HG02943 (cell line): ENCODE measurements around the gene DGKB.

Experiments
- ATAC-seq: cut with Tn5 transposase; IDR thresholded peaks from one replicate; pipeline ENCODE4 v1.9.1; 2021; ENCODE audit warnings: mild to moderate bottlenecking, low read depth, moderate library complexity; ENCODE audit not compliant: unreplicated experiment

Gene DGKB

DNA sequence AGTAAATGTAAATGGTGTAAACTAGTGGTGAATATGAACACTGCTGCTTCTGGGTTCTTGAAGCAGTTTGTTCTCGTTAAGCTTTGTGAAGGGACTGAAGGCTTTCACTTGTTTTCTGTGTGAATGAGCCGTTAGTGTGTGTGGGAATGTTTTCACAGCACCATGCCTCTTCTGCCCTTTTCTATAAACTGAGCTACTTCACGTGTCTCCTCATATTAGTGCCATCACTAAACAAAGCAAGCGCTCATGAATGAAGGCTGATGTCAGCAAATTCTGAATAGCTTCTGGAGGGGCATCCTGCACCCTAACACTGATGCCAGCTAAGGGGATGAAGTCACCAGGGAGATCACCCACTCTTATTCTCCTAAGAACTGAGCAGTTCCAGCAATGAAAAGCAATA, 707.5 kb downstream of the DGKB start:
- no peak for ATAC-seq

DNA sequence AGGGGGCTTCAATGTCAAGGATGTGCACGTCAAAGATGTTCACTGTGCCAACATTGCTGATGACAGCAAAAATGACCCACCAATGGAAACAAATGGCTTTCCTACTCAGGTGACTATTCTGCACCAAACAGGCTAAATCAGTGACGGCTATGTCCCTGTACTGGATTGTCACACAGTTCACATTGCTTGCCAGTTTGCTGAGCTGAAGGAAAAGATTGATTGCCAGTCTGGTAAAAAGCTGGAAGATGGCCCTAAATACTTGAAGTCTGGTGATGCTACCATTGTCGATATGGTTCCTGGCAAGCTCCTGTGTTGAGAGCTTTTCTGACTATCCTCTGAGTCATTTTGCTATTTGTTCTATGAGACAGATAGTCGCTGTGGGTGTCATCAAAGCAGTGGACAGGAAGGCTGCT, 710.9 kb downstream of the DGKB start:
- no peak for ATAC-seq

DNA sequence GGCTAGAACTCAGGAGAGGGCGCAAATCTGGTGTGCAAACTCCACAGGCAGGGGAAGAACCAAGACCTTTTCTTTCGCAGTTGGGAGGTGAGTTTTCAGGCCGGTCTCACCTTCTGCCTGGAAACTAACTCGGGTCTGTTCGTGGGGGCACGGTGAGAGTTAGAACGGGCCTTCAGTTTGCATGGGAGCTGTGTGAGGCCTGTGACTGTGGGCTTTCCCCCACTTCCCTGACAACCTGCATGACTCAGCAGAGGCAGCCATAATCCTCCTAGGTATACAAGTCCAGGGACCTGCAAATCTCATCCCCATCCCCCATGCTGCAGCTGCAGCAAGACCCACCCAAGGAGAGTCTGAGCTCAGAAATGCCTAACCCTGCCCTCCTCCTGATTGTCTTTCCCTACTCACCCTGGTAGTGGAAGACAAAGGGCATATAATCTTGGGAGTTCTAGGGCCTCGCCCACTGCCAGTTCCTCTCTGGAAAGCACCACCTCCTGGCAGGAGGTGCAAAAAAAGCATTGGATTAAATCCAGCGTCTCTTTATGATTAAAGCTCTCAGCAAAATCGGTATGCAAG, 718.2 kb downstream of the DGKB start:
- ATAC-seq = no peak

DNA sequence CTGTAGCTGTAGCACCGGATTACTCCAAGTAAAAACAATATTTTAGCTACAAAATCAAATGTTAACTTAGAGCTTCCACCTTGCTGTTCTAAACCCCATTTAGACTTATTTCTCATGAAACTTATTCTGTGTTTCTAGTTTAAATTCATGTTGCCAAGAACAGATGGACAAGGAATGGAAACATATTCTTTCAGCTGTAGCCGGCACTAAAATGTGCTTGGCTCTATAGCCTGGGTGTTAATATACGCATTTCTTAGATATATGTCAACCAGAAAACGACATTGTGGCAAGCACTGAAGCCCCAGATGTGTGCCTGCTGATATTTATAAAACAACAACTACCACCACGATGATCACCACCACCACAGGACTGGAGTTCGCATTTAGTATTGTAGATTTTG, 722.8 kb downstream of the DGKB start:
- no peak for ATAC-seq

DNA sequence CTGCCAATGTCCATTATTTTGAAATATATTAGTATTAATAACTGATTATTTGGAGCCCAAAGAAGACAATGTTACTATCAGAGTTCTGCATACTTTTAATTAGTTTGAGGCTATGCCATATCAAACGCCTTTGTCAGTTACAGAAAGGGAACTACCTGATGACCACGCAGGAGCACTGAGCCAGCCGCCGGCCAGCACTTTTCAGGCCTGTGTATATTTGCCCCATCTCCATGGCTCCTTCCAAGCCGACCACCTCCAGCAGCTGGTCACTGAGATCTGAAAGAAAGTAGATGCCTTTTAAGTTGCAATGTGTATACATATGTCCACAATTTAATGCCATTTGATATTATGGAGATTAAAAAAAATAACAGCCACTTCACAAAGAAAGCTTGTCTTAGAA, 724.7 kb downstream of the DGKB start:
- ATAC-seq = no peak

DNA sequence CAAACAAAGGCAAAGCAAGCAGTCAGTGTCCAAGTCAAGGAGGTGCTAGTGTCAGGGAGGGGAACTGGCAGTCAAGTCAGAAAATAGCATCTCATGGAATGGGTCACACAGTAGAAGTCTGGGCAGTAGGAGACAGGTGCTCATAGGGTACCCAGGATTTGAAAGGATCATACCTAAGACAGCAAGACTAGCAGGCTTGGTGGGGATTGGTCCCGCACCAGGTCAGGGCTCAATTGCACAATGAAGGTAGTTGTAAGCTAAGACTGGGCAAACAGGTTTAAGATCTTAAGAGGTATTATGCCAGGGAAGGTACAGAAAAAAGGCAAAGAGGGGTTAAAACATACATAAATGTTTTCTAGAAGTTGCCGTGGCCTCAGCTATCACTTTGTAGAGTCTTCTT, 731.7 kb downstream of the DGKB start:
- no peak for ATAC-seq

DNA sequence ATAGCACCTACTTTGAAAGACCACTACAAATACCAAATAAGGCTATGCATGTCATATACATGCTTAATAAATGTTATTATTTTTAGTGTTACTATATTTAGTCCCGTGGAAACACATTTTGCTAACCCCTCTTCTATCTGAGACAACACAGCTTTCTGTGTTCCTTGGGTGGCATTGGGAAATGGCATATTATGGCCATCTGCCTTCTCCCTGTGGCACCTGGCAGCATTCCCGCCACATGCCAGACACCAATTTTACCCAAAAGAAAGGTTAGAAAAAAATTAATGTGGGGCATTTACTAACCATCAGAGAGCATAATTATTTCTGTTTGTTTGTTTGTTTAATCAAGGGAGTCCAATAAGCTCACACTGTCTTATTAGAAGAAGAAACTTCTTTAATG, 744.4 kb downstream of the DGKB start:
- ATAC-seq = no peak

DNA sequence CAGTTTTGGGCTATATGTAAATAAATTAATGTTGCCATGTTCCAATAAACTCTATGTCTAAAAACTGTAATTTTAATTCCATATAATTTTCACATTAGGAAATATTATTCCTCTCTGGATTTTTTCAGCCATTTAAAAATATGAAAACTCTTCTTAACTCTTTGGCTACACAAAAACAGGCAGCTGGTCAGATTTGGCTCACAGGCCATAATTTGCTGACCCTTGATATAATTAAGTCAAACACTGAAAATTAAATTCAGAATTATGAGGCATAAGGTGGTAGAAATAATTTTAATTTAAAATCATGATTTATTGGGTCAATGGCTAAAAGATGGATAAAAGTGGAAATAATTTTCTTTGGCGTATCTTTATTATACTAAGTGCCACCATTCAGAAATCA, 746.1 kb downstream of the DGKB start:
- no peak for ATAC-seq

DNA sequence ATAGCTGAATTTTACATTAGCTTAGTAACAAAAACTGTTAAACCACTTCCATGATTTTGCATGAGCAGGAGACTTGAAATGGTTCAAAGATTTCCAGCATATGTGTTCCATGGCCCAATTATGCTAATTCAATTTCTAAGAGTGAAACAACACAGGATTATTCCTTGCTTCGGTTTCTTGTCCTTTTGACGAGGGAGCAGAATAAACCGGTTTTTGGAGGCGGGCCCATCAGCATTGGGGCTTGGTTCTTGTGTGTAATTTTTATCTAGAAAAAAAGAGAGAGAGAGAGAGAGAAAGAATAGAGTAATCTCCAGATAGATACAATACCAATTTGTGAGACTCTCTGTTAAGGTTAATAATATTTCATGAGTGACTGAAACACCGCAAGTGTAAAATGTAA, 753.6 kb downstream of the DGKB start:
- ATAC-seq = no peak

DNA sequence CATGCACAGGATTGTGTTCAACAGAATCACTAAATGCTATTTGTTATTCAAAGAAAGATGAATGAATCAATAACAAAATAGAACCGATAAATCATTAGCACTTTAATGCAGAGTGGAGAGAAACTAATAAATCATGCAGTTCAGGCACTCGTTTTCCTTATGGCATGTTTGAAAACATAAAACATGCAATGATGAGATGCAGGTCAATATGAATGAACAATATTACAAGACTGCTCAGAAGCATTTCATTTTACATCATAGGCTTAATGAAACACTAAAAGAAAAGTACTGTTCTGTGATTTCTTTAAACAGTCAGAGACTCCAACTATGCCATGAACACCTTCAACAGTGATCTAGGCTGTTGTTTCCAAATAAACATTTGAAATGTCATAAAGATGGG, 755.0 kb downstream of the DGKB start:
- no peak for ATAC-seq

DNA sequence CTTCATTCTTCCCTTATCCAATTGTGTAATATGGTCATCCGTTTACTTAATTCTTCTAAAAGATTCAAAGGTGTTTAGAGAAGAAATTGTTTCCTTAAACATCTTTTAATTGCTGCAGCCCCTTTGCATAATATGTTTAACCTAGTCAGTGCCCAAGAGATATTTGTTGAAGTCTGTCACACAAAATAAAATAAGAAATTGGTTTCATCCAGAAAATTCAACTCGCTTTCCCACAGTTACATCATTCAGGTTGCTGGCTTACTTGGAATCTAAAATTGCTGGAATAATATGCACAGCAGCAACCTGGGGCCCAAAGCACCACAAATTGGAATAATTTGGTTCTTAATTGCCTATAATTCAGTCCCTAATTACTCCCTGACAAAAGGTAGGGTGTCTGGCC, 758.0 kb downstream of the DGKB start:
- no peak for ATAC-seq

DNA sequence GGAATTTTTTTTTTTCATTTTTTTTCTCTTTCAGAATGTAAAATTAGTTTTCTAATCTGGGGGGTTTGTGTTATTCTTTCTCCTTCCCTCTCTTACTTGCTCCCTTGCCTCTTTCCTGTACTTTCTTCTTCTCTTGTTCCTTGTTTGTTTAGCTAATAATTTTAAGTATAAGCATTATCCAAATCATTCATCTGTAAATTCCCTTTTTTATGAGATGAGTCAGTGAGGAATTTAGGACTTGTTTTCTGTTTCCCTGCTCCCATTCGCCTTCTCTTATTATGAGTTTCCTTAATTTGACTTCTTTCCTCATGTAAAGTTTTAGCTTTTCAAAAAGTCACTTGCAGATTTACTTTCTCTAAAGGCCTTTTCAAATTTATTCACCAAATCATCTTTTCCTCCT, 758.4 kb downstream of the DGKB start:
- no peak for ATAC-seq

DNA sequence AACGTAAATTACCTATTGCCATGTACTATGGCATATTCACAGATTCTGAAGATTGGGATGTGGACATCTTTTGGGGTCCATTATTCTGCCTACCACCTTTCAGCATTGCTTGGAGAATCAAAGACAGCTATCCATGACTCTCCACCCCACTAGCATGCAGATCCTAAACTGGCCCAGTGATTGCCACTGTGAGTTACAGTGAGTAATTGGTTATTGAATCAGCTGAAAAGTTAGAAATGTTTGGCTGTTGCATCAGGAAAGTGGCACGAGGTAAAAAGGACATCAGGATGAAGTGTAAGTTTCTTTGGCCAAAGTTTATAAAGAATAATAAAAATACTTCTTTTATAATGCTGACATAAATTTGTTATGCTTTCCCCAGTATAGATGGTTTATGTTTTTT, 764.9 kb downstream of the DGKB start:
- ATAC-seq = no peak

DNA sequence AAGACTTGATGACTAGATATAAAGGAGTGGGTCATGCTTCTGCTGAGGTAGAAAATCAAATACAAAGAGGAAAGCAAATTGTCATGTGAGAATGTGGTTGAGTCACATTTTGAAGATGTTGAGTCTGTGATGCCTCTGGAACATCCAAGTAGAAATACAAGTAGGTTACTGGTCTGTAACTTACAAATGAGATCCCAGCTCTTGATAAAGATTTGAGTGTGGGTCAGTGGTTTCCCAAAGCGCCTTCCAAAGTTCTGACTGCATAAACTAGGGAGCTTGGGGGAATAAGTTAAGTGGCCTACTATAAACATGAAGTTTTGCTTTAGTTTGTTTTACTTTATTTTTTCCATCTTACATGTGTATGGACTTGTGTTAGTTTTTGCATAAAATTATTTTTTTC, 768.8 kb downstream of the DGKB start:
- ATAC-seq = no peak

DNA sequence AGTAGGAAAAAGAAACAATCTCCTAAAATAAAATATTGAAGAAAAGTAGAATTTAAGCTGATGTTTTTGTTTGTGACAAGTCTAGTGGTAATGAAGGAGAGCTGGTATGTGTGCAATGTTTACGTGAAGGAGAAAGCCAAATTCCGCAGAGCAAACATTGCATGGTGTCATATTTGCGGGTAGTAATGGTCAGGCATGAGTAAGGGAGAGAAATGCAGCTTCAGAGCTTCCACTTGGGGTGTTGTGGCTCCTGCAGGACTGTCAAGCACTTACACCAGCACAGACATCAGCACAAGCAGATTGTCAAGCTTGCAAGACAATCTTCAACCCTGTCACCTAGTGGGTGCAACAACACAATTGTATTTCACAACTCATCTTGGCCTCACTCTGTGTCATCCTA, 776.6 kb downstream of the DGKB start:
- no peak for ATAC-seq

DNA sequence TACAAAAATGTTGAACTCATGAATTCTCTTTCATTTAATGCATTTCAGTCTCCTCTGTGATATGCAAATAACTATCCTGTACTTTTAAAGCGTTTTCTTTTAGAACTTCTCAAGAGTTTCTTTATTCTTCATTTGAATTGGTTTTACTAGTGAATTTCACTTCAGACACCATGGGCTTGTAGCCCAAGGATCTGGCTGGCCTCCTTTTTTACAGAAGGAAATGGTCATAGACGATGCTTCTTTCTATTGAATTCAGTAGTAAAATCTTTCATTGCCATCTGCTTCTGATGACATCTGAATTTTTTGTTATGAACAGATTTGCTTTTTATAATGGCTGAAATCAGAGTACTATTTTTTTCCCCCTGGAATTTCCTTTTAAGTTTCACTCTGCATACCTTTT, 777.8 kb downstream of the DGKB start:
- ATAC-seq = no peak

DNA sequence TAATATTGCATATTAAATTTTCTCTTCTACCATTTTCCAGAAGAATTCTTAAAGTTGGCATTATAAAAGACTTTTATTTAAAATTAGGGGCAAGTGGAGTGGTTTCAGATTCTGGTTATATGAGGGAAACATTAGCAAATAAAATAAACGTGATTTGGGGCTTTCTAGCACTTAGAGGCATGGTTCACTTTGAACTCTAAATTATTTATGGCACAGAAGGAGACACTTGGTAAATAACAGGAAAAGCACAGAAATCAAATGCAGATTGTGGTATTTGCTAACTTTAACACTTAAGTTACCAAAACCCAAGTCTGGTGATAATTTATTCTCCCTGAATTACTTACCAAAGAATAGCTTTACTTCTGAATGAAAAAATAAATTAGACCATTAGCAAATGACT, 778.6 kb downstream of the DGKB start:
- no peak for ATAC-seq

DNA sequence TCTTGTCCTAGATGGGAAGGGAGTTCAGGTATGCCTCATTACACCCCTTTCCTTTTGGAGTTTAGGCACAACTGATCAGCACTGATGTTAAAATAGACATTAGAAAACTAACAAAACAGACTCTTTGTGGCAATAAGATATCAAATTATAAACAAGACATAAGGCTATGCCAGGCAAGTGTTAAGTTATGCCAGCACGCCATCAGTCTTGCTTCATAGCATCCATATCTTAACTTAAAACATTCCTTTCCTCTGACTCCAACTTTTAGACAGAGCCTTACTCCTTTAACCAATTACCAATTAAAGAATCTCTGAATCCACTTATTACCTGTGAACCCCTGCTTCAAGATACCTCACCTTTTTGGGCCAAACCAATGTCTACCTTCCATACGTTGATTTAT, 786.9 kb downstream of the DGKB start:
- ATAC-seq = no peak

DNA sequence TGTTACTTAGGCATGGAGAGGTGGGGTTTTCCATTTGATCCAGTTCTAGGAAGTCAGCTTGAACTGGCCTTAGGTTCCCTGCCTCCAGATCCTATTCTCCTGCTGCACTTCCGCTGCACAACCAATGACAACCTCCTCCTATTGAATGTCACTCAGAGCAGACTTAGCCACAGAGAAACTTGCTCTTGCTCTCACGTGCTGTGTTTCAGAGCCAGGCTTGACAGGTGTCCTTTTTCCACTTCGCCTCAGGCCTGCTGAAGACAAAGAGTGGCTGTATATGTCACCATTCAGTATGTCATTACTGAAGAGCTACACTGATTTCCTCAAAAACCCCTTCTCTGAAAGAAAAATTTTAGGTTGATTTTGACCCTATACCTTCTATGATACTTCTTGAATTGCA, 797.7 kb downstream of the DGKB start:
- ATAC-seq = no peak

DNA sequence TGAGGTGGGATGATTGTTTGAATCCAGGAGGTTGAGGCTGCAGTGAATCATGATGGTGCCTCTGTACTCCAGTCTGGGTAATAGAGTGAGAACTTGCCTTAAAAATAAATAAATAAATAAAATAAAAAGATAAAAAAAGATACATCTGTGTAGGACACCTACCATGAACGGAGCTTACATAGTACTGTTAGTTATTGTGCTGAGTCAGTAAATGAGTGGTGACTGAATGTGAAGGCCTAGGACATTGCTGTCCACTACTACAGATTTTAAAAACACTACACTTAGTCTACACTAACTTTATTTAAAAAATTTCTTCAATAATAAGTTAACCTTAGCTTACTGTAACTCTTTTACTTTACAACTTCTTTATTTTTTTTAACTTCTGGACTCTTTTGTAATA, 806.4 kb downstream of the DGKB start:
- no peak for ATAC-seq

DNA sequence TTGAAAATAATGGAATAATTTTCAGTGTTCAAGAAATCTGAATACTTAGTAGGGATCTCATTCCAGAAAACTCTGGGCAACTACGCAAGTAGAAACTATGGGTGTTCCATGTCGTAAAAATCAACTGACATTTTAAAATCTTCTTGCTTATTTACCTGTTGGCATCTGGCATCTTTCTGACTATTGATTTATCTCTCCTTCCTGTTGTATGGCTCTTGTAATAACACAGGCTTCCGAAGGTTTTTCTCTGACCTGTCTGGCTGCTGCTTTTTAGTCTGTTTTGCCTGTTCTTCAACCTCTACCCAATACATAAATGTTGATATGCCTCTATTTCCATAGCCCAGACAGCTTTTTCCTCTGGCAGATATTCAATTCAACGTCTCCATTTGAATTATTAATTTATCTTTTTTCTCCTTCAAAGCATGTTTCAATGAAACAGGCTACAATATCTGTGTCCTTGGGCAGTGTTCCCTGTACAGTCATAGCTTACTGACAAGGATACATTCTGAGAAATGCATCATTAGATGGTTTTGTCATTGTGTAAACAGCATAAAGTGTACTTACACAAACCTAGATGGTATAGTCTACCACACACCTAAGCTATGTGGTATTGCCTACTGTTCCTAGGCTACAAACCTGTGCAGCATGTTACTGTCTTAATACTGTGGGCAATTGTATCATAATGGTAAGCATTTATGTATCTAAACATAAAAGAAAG, 807.2 kb downstream of the DGKB start:
- ATAC-seq = no peak
